Right atrium auricular region (tissue), 2 donors: ENCODE measurements around the gene PTGES3L. TPM values are rescaled to one million over a fixed set of nuclear protein-coding genes. Genes with fewer than 3 reads are reported as not detected.
"Not testable (repeated sequence)": the region's sequence is repeated elsewhere in the genome, so short reads cannot be mapped to it uniquely, and the experiment has no call there.

Source experiments
- DNase-seq: peaks from one replicate; pipeline ENCODE4 v3.0.0-alpha.2; 2019; ENCODE audit warnings: low spot score
- H3K27ac ChIP-seq, 2 donors: fragments of 200-600 bp; sonication (generic); 1 replicate in 1 of 2; 2 replicates in 1 of 2; pipeline ENCODE4 v1.5.1; 2016 to 2019
- H3K27me3 ChIP-seq, 2 donors: fragments of 200-600 bp; sonication (generic); one replicate each; pipeline versions ENCODE4 v1.5.1 to v1.6.0; 2017 to 2019
- H3K36me3 ChIP-seq: fragments of 200-600 bp; sonication (generic); one replicate; pipeline ENCODE4 v1.5.1; 2016
- H3K4me1 ChIP-seq, 2 donors: fragments of 200-600 bp; sonication (generic); one replicate each; pipeline versions ENCODE4 v1.5.1 to v1.6.0; 2017 to 2019
- H3K4me3 ChIP-seq, 2 donors: fragments of 200-600 bp; sonication (generic); 1 replicate in 1 of 2; 2 replicates in 1 of 2; pipeline ENCODE4 v1.5.1; 2017 to 2019; ENCODE audit warnings: mild to moderate bottlenecking in 1 of 2, moderate library complexity in 1 of 2
- H3K9me3 ChIP-seq, 2 donors: fragments of 200-600 bp; sonication (generic); one replicate each; pipeline ENCODE4 v1.5.1; 2019
- CTCF ChIP-seq, 2 donors: fragments of 200-600 bp; sonication (generic); IDR thresholded peaks; one replicate each; pipeline ENCODE4 v1.5.1; 2019; ENCODE audit warnings: antibody characterized with exemption in 2 of 2
- total RNA-seq, 2 donors: library from RNA; depleted of rRNA; stranded (reverse); fragments of >200 nt; gene quantifications; one replicate each; pipeline ENCODE4 v1.1.0, GENCODE V29; 2016

Gene PTGES3L
- total RNA-seq, 2 donors from 2014 or later = 29.6 to 52.3 TPM

- H3K27ac ChIP-seq = peak within 1 kb of the TSS; percentile 87 to 93
- peak; percentile 100 for DNase-seq
- peaks cover 0 to 38% of the 10 kb centered on the region in 2 donors for H3K4me1 ChIP-seq
- peaks cover 38% of the 10 kb centered on the region for H3K36me3 ChIP-seq
- H3K27me3 ChIP-seq = no peaks in the 10 kb centered on the region
- peak within 1 kb of the TSS; percentile 73 to 76 for H3K4me3 ChIP-seq
- peak; percentile 92 to 95 for TF ChIP-seq CTCF (IDR thresholded peaks at IDR 0.05)
- no peaks in the 10 kb centered on the region for H3K9me3 ChIP-seq
These were observed 18.4 kb upstream of the PTGES3L start, which contains the start of gene RPL27 for GRCh38 chr17:42997984-42998938. Gene RPL27, plus strand, starts transcription at chr17:42998419. Its CDS starts 332 bp downstream, at chr17:42998751.

- H3K4me1 ChIP-seq = peaks cover 0 to 38% of the 10 kb centered on the region in 2 donors
- no peak for DNase-seq
- TF ChIP-seq CTCF (IDR thresholded peaks at IDR 0.05) = no peak
- peaks cover 36% of the 10 kb centered on the region for H3K36me3 ChIP-seq
- H3K27me3 ChIP-seq = no peaks in the 10 kb centered on the region
- no peaks in the 10 kb centered on the region for H3K9me3 ChIP-seq
- peak overlapping the region; percentile 13 to 73 for H3K4me3 ChIP-seq
- peak overlapping the region; percentile 81 to 93 for H3K27ac ChIP-seq
These were observed 17.6 kb upstream of the PTGES3L start for GRCh38 chr17:42997390-42997983.

- H3K4me1 ChIP-seq = peaks cover 0 to 12% of the 10 kb centered on the region in 2 donors
- DNase-seq, H3K9me3 ChIP-seq, H3K27me3 ChIP-seq, H3K27ac ChIP-seq, H3K4me3 ChIP-seq: not testable (repeated sequence)
- peaks cover 34% of the 10 kb centered on the region for H3K36me3 ChIP-seq
These were observed 14.0 kb upstream of the PTGES3L start for GRCh38 chr17:42993913-42994312.

- peaks cover 44% of the 10 kb centered on the region for H3K36me3 ChIP-seq
- no peak for TF ChIP-seq CTCF (IDR thresholded peaks at IDR 0.05)
- H3K27ac ChIP-seq = no peak overlapping the region
- no peak for DNase-seq
- H3K9me3 ChIP-seq = no peaks in the 10 kb centered on the region
- H3K4me3 ChIP-seq = no peak overlapping the region
- no peaks in the 10 kb centered on the region for H3K27me3 ChIP-seq
- peaks cover 0 to 9% of the 10 kb centered on the region in 2 donors for H3K4me1 ChIP-seq
These were observed 13.0 kb upstream of the PTGES3L start for GRCh38 chr17:42992872-42993271.

- no peak for DNase-seq
- H3K4me1 ChIP-seq = no peaks in the 10 kb centered on the region
- H3K27ac ChIP-seq = no peak overlapping the region
- H3K36me3 ChIP-seq = peaks cover 57% of the 10 kb centered on the region
- TF ChIP-seq CTCF (IDR thresholded peaks at IDR 0.05) = no peak
- no peaks in the 10 kb centered on the region for H3K27me3 ChIP-seq
- H3K4me3 ChIP-seq = no peak overlapping the region
- H3K9me3 ChIP-seq = no peaks in the 10 kb centered on the region
These were observed 11.6 kb upstream of the PTGES3L start for GRCh38 chr17:42991471-42991870.
